GM12872 (cell line): Measurements from ENCODE around the gene LRRC56.
A peak's percentile ranks its signal among the peaks of the same experiment; 100 is the strongest.

Source experiments
- TF ChIP-seq, protein P1 (sequence below): IDR thresholded peaks from 3 replicates; pipeline ENCODE4 v1.5.1; 2011; ENCODE audit warnings: low read depth, mild to moderate bottlenecking, low read length, moderate library complexity; ENCODE audit not compliant: insufficient read depth

The LRRC56 gene

GRCh38 chr11:508956-509355 lies 28.4 kb upstream of the LRRC56 start:
- TF ChIP-seq, protein P1, sequence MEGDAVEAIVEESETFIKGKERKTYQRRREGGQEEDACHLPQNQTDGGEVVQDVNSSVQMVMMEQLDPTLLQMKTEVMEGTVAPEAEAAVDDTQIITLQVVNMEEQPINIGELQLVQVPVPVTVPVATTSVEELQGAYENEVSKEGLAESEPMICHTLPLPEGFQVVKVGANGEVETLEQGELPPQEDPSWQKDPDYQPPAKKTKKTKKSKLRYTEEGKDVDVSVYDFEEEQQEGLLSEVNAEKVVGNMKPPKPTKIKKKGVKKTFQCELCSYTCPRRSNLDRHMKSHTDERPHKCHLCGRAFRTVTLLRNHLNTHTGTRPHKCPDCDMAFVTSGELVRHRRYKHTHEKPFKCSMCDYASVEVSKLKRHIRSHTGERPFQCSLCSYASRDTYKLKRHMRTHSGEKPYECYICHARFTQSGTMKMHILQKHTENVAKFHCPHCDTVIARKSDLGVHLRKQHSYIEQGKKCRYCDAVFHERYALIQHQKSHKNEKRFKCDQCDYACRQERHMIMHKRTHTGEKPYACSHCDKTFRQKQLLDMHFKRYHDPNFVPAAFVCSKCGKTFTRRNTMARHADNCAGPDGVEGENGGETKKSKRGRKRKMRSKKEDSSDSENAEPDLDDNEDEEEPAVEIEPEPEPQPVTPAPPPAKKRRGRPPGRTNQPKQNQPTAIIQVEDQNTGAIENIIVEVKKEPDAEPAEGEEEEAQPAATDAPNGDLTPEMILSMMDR: no peak

- TF ChIP-seq, protein P1: no peak
Measured at GRCh38 chr11:512761-513595, 24.3 kb upstream of the LRRC56 start.

DNA sequence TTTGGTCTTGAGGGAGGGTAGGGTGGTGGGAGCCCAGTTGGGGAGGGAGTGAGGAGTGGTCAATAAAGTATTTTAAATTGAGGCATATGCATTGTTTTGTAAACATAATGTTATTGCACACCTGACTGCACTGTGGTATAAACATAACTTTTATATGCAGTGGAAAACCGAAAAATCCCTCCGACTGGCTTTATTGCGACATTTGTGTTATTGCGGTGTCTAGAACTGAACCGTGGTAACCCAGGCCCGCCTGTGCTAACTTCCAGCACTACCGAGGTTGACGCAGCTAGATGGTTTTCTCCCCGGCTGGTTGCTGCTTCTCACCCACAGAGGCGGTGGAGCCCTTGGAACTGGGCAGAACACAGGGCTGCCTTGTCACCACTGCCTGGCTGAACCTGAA lies 22.7 kb upstream of the LRRC56 start:
- TF ChIP-seq, protein P1: no peak

GRCh38 chr11:515131-515530 lies 22.2 kb upstream of the LRRC56 start:
- TF ChIP-seq, protein P1: no peak

DNA sequence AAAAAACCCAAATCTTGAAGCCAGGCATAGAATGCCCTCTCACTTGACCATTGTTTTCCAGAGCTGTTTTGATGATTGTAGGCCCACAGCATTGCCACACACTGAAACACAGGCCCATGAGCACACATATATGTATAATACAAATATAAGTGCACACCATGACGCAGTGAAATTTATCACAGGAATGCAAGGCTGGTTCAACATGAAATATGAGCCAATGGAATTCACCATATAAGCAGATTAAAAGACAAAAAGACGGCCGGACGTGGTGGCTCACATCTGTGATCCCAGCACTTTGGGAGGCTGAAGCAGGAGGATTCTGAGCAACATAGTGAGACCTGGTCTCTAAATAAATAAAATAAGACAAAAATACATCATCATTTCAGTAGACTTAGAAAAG lies 20.9 kb upstream of the LRRC56 start:
- TF ChIP-seq, protein P1: no peak

- TF ChIP-seq, protein P1: peak; percentile 67; the same call in 2 of the 3 replicates
Measured at GRCh38 chr11:518463-519202, 18.7 kb upstream of the LRRC56 start.

- TF ChIP-seq, protein P1: no peak
Measured at GRCh38 chr11:520428-521176, 16.7 kb upstream of the LRRC56 start.
